Fibroblast of lung (primary cell): Measurements from ENCODE around the gene DLK1. TPM values are rescaled to one million over a fixed set of nuclear protein-coding genes. Genes with fewer than 3 reads are reported as not detected.

Experiments
- DNase-seq, 2 donors: peaks; one replicate each; pipeline versions ENCODE4 v3.0.0 to v3.0.0-alpha.2; 2010; ENCODE audit warnings: low read depth in 2 of 2
- H2AFZ ChIP-seq: 2 replicates; pipeline ENCODE4 v1.5.1; 2012; ENCODE audit warnings: low read length, control low read depth, inconsistent platforms
- H3K27ac ChIP-seq: 2 replicates; pipeline ENCODE4 v1.5.1; 2011; ENCODE audit warnings: low read length, control low read depth; ENCODE audit not compliant: insufficient read depth
- H3K27me3 ChIP-seq: 2 replicates; pipeline ENCODE4 v1.5.1; 2011; ENCODE audit warnings: mild to moderate bottlenecking, low read length; ENCODE audit not compliant: control insufficient read depth, insufficient read depth
- H3K36me3 ChIP-seq: 2 replicates; pipeline ENCODE4 v1.5.1; 2011; ENCODE audit warnings: low read length; ENCODE audit not compliant: control insufficient read depth, insufficient read depth
- H3K4me1 ChIP-seq: 2 replicates; pipeline ENCODE4 v1.5.1; 2011; ENCODE audit warnings: low read length; ENCODE audit not compliant: control insufficient read depth, insufficient read depth; ENCODE audit errors: extremely low read depth
- H3K4me2 ChIP-seq: 2 replicates; pipeline ENCODE4 v1.5.1; 2011; ENCODE audit warnings: low read length, control low read depth; ENCODE audit not compliant: insufficient read depth; ENCODE audit errors: extremely low read depth
- H3K4me3 ChIP-seq, 4 experiments: fragments of 200-600 bp in 1 of 4; sonication (generic) in 1 of 4; replicated peaks in 1 of 4; 2 replicates each; pipeline ENCODE4 v1.5.1; 2011 to 2016; ENCODE audit warnings: low read length in 4 of 4, low read depth in 3 of 4, mild to moderate bottlenecking in 3 of 4, control low read depth in 2 of 4, inconsistent platforms in 1 of 4, mixed read lengths in 1 of 4; ENCODE audit not compliant: insufficient read depth in 1 of 4; ENCODE audit errors: control extremely low read depth in 1 of 4
- H3K79me2 ChIP-seq: 2 replicates; pipeline ENCODE4 v1.5.1; 2012; ENCODE audit warnings: mild to moderate bottlenecking, low read length, inconsistent platforms; ENCODE audit not compliant: control insufficient read depth, insufficient read depth
- H3K9ac ChIP-seq: 2 replicates; pipeline ENCODE4 v1.5.1; 2011; ENCODE audit warnings: mild to moderate bottlenecking, low read length, control low read depth; ENCODE audit not compliant: insufficient read depth
- H3K9me3 ChIP-seq: 2 replicates; pipeline ENCODE4 v1.5.1; 2012; ENCODE audit warnings: low read depth, low read length; ENCODE audit not compliant: control insufficient read depth, insufficient read depth
- H4K20me1 ChIP-seq: 2 replicates; pipeline ENCODE4 v1.5.1; 2011; ENCODE audit warnings: low read length; ENCODE audit not compliant: control insufficient read depth, insufficient read depth; ENCODE audit errors: extremely low read depth
- EZH2 ChIP-seq: IDR thresholded peaks from 2 replicates; pipeline ENCODE4 v1.5.1; 2012; ENCODE audit warnings: low read length, control low read depth, mild to moderate bottlenecking; ENCODE audit errors: missing control alignments
- polyA plus RNA-seq, 2 donors: library from polyadenylated mRNA; depleted of rRNA in 1 of 2; stranded (reverse) in 1 of 2; unstranded in 1 of 2; fragments of >200 nt; gene quantifications; 2 replicates each; pipeline ENCODE4 v1.2.1, GENCODE V29; 2011 to 2012; ENCODE audit warnings: missing spikeins in 1 of 2
- total RNA-seq: library from RNA; depleted of rRNA; stranded (reverse); fragments of >200 nt; gene quantifications from 2 replicates; pipeline ENCODE4 v1.2.1, GENCODE V29; 2014
- TF ChIP-seq, protein P1 (sequence below), 2 donors: IDR thresholded peaks in 1 of 2; conservative IDR thresholded peaks in 1 of 2; 1 replicate in 1 of 2; 2 replicates in 1 of 2; pipeline ENCODE4 v1.5.1; 2011 to 2012; ENCODE audit warnings: low read length in 2 of 2, control low read depth in 1 of 2, inconsistent platforms in 1 of 2, low read depth in 1 of 2, mild to moderate bottlenecking in 1 of 2

DLK1 gene
- total and polyA plus RNA-seq, 2 donors (not counting 1 experiment from before 2014, with no cell fraction given): not detected

DNA sequence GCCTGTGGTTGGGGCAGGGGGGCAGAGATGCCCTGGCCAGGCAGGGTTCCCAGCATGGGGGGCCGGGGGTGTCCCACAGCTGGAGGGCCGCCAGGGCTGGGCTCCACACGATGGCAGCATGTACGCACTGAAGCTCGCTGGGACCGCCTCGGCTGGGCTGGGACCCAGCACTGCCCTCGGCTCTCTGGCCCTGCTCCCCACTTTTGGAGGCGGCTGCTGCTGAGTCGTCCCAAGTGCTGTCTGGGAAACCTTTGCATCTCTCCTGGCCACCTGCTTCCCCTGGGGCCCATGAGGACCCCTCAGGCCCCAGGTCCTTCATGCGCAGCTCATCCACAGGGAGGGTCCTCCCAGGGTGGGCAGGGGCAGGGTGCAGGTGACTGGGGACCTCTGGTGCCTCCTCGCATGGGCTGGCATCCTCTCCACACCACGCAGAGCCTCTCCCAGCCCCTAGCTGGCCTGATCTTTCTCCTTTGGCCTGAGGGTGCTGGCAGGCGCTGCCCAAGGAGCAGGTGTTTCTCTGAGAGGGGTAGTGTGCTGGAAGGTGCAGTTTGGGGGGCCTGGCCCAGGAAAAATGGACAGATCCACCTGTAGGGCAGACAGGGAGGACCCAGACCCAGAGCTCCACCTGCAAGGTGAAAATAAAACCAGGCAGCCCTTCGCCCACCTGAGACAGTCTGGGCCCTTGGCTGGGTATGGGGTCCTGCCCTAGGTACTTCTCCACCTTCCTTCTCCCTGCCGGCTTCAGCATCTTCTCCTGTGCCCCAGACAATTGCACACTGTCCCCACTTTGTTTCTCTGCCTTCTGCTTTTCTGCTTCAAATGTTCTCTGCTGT lies 46.9 kb downstream of the DLK1 start:
- Histone ChIP-seq H3K4me3 (no peak overlapping the region), H3K79me2 (no peaks in the 10 kb centered on the region), H3K27ac (no peak overlapping the region), H3K9ac (no peak overlapping the region), H3K4me2 (no peak overlapping the region), H3K9me3 (no peaks in the 10 kb centered on the region), H3K36me3 (no peaks in the 10 kb centered on the region), H2AFZ (no peak overlapping the region), H4K20me1 (no peaks in the 10 kb centered on the region), H3K4me1 (no peaks in the 10 kb centered on the region), H3K27me3 (peaks cover 2% of the 10 kb centered on the region)
- TF ChIP-seq EZH2: no peak
- TF ChIP-seq, protein P1, sequence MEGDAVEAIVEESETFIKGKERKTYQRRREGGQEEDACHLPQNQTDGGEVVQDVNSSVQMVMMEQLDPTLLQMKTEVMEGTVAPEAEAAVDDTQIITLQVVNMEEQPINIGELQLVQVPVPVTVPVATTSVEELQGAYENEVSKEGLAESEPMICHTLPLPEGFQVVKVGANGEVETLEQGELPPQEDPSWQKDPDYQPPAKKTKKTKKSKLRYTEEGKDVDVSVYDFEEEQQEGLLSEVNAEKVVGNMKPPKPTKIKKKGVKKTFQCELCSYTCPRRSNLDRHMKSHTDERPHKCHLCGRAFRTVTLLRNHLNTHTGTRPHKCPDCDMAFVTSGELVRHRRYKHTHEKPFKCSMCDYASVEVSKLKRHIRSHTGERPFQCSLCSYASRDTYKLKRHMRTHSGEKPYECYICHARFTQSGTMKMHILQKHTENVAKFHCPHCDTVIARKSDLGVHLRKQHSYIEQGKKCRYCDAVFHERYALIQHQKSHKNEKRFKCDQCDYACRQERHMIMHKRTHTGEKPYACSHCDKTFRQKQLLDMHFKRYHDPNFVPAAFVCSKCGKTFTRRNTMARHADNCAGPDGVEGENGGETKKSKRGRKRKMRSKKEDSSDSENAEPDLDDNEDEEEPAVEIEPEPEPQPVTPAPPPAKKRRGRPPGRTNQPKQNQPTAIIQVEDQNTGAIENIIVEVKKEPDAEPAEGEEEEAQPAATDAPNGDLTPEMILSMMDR (conservative IDR thresholded peaks at IDR 0.05 in 1 of 2, IDR thresholded peaks at IDR 0.05 in 1 of 2; ENCODE audit: low read depth in 1 of 2, low read length in 2 of 2): no peak
- DNase-seq: no peak

DNA sequence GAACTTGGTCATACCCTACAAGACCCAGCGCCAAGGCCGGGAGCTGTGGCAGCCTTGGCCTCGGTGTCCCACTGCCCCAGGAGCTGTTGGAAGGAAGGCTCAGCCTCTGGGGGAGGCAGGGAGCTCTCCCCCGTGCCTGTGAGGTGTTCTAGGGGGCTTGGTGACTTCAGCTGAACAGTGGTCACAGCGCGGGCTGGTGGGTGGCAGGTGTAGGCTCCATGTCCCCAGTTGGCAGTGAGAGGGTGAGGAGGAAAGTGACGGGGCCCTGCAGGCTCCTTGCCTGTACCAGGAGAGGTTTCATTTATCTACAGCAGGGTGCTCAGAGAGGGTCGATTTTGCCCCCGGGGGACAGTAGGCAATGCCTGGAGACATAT lies 47.5 kb downstream of the DLK1 start:
- TF ChIP-seq, protein P1 (conservative IDR thresholded peaks at IDR 0.05 in 1 of 2, IDR thresholded peaks at IDR 0.05 in 1 of 2; ENCODE audit: low read depth in 1 of 2, low read length in 2 of 2): no peak
- no peak for TF ChIP-seq EZH2
- H3K79me2 ChIP-seq: no peaks in the 10 kb centered on the region
- no peaks in the 10 kb centered on the region for H3K4me1 ChIP-seq
- H3K4me2 ChIP-seq: no peak overlapping the region
- no peaks in the 10 kb centered on the region for H4K20me1 ChIP-seq
- no peak overlapping the region for H3K9ac ChIP-seq
- peaks cover 2% of the 10 kb centered on the region for H3K27me3 ChIP-seq
- DNase-seq: no peak
- H3K4me3 ChIP-seq: no peak overlapping the region
- no peak overlapping the region for H3K27ac ChIP-seq
- no peaks in the 10 kb centered on the region for H3K9me3 ChIP-seq
- no peak overlapping the region for H2AFZ ChIP-seq
- no peaks in the 10 kb centered on the region for H3K36me3 ChIP-seq

DNA sequence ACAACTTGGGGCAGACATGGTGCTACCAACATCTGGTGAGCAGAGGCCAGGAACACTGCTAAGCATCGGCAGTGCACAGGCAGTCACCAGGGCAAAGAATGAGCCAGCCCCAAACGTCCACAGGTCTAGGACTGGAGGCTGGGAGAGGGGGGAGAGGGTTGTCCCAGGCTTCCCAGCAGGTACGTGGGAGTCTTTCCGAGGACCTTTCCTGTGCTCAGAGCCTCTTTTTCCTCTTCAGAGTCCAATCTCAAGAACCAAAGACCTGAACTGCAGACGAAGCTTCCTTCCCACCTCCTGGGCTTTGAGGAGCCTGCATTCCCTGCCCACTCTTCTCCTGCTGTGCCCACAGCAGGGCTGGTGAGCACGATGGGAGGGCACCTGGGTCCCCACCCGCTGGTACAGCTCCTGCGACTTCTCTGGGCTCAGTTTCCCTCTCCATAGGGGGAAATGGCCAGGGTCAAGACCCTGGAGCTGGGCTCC lies 48.7 kb downstream of the DLK1 start:
- Histone ChIP-seq H3K9me3 (no peaks in the 10 kb centered on the region), H3K4me3 (no peak overlapping the region), H3K27ac (no peak overlapping the region), H3K27me3 (peaks cover 2% of the 10 kb centered on the region), H4K20me1 (no peaks in the 10 kb centered on the region), H3K9ac (no peak overlapping the region), H3K79me2 (no peaks in the 10 kb centered on the region), H3K4me1 (no peaks in the 10 kb centered on the region), H3K36me3 (no peaks in the 10 kb centered on the region), H3K4me2 (no peak overlapping the region), H2AFZ (no peak overlapping the region)
- no peak for TF ChIP-seq EZH2
- TF ChIP-seq, protein P1 (conservative IDR thresholded peaks at IDR 0.05 in 1 of 2, IDR thresholded peaks at IDR 0.05 in 1 of 2; ENCODE audit: low read depth in 1 of 2, low read length in 2 of 2): no peak
- DNase-seq: no peak
